Measurements from ENCODE around the gene SS18. TPM values are rescaled to one million over a fixed set of nuclear protein-coding genes. Genes with fewer than 3 reads are reported as not detected.

The SS18 gene
- total RNA-seq, 2 donors from 2014 or later: 94.7 to 158 TPM

DNA sequence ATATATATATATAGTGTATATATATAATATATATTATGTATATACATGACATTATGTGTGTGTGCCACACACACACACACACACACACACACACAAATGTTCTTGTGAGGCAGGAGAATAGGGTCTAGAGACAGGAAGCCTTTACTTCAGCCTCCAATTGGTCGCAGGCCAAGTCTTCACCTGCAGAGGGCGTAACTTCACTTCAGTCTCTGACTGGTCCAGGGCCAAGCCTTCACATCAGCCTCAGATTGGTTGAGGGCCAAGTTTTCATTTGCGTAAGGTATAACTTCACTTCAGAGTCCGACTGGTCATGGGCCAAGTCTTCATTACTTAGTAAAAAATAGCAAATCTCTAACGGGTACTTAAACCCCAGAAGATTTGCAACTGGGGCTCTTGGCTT lies 13.2 kb upstream of the SS18 start:
- H3K4me1 ChIP-seq (replicated peaks): no peaks in the 10 kb centered on the region
- H3K9me3 ChIP-seq: no peaks in the 10 kb centered on the region
- no peak overlapping the region for H3K27ac ChIP-seq
- TF ChIP-seq POLR2AphosphoS5 (IDR thresholded peaks at IDR 0.05) (no peak), POLR2A (IDR thresholded peaks at IDR 0.05) (no peak)
- TF ChIP-seq, protein P1, sequence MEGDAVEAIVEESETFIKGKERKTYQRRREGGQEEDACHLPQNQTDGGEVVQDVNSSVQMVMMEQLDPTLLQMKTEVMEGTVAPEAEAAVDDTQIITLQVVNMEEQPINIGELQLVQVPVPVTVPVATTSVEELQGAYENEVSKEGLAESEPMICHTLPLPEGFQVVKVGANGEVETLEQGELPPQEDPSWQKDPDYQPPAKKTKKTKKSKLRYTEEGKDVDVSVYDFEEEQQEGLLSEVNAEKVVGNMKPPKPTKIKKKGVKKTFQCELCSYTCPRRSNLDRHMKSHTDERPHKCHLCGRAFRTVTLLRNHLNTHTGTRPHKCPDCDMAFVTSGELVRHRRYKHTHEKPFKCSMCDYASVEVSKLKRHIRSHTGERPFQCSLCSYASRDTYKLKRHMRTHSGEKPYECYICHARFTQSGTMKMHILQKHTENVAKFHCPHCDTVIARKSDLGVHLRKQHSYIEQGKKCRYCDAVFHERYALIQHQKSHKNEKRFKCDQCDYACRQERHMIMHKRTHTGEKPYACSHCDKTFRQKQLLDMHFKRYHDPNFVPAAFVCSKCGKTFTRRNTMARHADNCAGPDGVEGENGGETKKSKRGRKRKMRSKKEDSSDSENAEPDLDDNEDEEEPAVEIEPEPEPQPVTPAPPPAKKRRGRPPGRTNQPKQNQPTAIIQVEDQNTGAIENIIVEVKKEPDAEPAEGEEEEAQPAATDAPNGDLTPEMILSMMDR (IDR thresholded peaks at IDR 0.05): no peak
- no peak for DNase-seq (ENCODE audit: low spot score)
- H3K4me3 ChIP-seq: no peak overlapping the region
- H3K36me3 ChIP-seq: no peaks in the 10 kb centered on the region
- WGBS: 22% methylated on average over 5 of the region's 5 CpGs
- intact Hi-C loops (cut with DNase I): no loop called here
- no peaks in the 10 kb centered on the region for H3K27me3 ChIP-seq (replicated peaks; ENCODE audit: insufficient read depth)

DNA sequence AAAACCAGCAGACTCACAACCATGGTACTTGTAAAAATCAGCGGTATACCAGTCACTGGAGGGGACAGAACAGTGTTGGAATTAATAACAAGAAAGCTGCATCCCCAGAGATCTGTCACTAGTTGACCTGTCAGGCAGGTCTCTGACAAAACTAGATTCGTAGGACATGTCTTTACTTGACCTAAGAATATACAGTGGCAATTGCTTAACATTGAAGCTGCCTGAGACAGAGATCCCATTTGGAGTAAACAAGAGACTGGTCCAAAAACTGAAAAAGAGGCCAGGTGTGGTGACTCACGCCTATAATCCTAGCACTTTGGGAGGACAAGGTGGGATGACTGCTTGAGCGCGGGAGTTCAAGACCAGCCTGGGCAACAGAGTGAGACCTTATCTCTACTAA lies 7.2 kb upstream of the SS18 start:
- DNase-seq (ENCODE audit: low spot score): no peak
- no peaks in the 10 kb centered on the region for H3K27me3 ChIP-seq (replicated peaks; ENCODE audit: insufficient read depth)
- intact Hi-C loops (cut with DNase I): no loop called here

DNA sequence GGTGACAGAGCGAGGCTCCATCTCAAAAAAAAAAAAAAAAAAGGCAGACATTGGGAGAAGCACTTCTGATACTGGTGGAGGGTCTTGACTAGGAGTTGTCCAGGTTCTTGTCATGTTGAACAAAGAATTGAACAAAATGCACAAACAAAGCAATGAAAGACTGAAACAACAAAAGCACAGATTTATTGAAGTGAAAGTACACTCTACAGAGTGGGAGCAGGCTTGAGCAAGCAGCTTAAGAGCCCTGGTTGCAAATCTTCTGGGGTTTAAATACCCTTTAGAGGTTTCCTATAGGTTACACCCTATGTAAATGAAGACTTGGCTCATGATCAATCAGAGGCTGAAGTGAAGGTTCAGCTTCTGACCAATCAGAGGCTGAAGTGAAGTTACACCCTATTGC lies 6.4 kb upstream of the SS18 start:
- no peak for TF ChIP-seq POLR2AphosphoS5 (IDR thresholded peaks at IDR 0.05)
- TF ChIP-seq, protein P1 (IDR thresholded peaks at IDR 0.05): no peak
- TF ChIP-seq POLR2A (IDR thresholded peaks at IDR 0.05): no peak
- Histone ChIP-seq H3K4me1 (replicated peaks) (no peaks in the 10 kb centered on the region), H3K9me3 (no peaks in the 10 kb centered on the region), H3K27ac (no peak overlapping the region), H3K4me3 (no peak overlapping the region), H3K27me3 (replicated peaks; ENCODE audit: insufficient read depth) (no peaks in the 10 kb centered on the region), H3K36me3 (no peaks in the 10 kb centered on the region)
- intact Hi-C loops (cut with DNase I): no loop called here
- DNase-seq (ENCODE audit: low spot score): no peak
- 65% methylated on average over 1 of the region's 1 CpG for WGBS

More for the DNA sequence above, 7.2 kb upstream of the SS18 start:
- WGBS: 70% methylated on average over 5 of the region's 5 CpGs
- no peak overlapping the region for H3K27ac ChIP-seq
- H3K4me1 ChIP-seq (replicated peaks): no peaks in the 10 kb centered on the region
- no peaks in the 10 kb centered on the region for H3K36me3 ChIP-seq
- no peak overlapping the region for H3K4me3 ChIP-seq
- TF ChIP-seq, protein P1 (IDR thresholded peaks at IDR 0.05): no peak
- no peak for TF ChIP-seq POLR2A (IDR thresholded peaks at IDR 0.05)
- no peak for TF ChIP-seq POLR2AphosphoS5 (IDR thresholded peaks at IDR 0.05)
- no peaks in the 10 kb centered on the region for H3K9me3 ChIP-seq

DNA sequence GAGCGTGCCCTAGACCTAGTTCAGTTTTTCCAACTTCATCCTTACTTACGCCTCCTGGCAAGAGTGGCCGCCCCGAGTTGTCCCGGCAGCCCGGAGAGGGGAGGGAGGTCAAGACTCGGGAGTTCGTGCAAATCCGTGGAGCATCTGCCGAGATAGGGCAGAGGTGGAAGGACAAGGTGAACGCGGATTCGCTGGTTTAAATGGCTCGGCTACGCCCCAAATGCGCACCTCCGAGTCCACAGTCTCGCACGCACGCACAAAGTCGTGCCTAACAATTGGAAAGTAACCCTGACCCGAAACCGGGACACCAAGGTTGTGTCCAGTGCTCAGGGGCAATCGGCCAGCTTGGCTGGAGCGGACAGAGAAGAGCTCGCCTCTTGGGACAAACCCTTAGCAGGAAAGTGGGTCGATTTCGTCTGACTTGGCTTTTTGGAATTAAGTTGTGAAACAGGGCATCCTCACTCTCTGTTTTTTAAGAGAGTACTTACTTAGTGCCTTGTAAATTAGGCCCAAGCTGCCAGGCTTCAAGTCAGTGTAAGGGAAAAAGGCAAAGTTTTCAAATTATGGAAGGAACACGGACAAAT lies 726 bp upstream of the SS18 start:
- intact Hi-C loops (cut with DNase I): loop anchor here (2.0 kb wide), 1 partner anchor 136 kb away; the partner anchor contains the start of gene TAF4B
- TF ChIP-seq POLR2AphosphoS5 (IDR thresholded peaks at IDR 0.05) (no peak), POLR2A (IDR thresholded peaks at IDR 0.05) (no peak)
- TF ChIP-seq, protein P1 (IDR thresholded peaks at IDR 0.05): no peak
- no peaks in the 10 kb centered on the region for H3K36me3 ChIP-seq
- H3K27me3 ChIP-seq (replicated peaks; ENCODE audit: insufficient read depth): no peaks in the 10 kb centered on the region
- no peaks in the 10 kb centered on the region for H3K4me1 ChIP-seq (replicated peaks)
- peak overlapping the region; percentile 92 to 94 for H3K27ac ChIP-seq
- peak overlapping the region; percentile 73 to 78 for H3K4me3 ChIP-seq
- 3% methylated on average over 29 of the region's 29 CpGs for WGBS
- no peaks in the 10 kb centered on the region for H3K9me3 ChIP-seq
- DNase-seq (ENCODE audit: low spot score): no peak
